ENCODE data around the gene HOXD11.

- TF ChIP-seq POLR2A (IDR thresholded peaks at IDR 0.05): no peak
- no peak for TF ChIP-seq POLR2AphosphoS5 (IDR thresholded peaks at IDR 0.05)
Measured at GRCh38 chr2:176075481-176075880, 31.6 kb upstream of the HOXD11 start.

Data from suprapubic skin (tissue), 4 donors.